Pulmonary artery endothelial cell (primary cell): Measurements from ENCODE around the gene FNDC11. TPM values are rescaled to one million over a fixed set of nuclear protein-coding genes. Genes with fewer than 3 reads are reported as not detected.
"Not testable (repeated sequence)": the region's sequence is repeated elsewhere in the genome, so short reads cannot be mapped to it uniquely, and the experiment has no call there.

Experiments
- DNase-seq: peaks from one replicate; pipeline ENCODE4 v3.0.0-alpha.2; 2011; ENCODE audit warnings: low read depth, low spot score
- total RNA-seq: library from RNA; depleted of rRNA; stranded (reverse); fragments of >200 nt; gene quantifications from 2 replicates; pipeline ENCODE4 v1.2.3, GENCODE V29; 2014

Gene FNDC11
- total RNA-seq, 1 donor from 2014 or later = 1.1 TPM

DNA sequence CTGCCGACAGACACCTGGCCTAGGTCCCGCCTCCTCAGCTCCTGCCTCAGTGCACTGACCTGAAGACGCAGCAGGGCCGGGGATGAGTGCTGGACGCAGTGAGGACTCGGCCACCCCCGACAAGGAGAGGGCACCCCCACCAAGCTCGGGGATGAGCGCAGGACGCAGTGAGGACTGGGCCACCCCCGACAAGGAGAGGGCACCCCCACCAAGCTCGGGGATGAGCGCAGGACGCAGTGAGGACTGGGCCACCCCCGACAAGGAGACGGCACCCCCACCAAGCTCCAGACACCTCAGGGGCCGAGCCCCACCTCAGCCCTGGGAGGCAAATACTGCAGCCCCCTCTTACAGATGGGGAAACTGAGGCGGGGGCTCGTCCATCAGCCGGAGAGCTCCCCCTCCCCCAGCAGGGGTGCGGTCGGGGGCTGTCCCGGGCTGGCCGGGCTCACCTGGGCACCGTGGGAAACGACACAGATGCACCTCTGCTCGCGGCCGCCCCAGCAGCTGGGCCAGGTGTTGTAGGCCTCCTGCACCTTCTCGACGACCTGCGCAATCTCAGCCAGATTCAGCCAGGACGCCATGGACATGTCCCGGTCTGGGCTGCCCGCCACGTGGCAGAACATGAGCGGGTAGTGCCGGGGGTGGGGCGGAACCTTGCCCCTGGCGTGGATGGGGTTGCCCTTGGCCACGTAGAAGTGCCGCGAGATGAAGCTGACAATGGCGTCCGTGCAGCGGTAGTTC is 12.6 kb downstream of the FNDC11 start:
- no peak for DNase-seq

- DNase-seq = no peak
These were observed 13.1 kb downstream of the FNDC11 start for GRCh38 chr20:63567136-63567385.

DNA sequence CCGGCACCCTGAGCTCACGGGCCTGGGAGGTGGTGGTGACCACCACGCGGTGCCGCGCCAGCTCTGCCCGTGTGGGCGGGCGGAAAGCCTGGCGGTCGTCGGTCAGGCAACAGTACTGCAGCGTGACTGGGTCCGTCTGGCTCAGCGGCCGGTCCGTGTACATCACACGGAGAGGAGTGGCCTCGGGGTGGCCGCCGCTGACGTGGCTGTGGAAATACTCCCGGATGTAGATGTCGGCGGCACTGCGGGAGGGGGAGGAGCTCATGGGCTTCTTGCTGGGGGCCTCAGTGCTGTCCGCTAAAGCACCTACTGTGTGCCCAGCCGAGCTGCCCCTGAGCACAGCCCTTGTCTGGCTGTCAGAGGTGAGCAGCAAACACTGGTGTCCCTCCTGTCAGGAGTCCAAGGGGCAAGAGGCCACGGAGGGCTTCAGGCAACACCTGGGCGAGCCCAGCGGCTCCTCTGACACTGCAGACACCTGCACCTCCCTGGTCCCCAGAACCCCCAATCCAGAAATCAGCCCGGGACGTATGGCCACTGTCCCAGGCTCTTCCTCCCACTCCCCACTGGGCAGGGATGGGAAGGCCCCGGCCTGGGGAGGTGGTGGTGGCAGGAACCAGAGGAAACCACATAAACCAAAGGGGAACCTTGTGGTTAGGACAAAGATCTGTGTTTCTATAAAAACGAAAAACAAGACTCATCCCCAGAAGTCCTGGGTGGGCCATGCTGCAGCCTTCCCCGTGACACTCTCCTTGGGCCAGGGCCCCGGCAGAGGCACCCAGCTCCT is 13.6 kb downstream of the FNDC11 start:
- DNase-seq = no peak

DNA sequence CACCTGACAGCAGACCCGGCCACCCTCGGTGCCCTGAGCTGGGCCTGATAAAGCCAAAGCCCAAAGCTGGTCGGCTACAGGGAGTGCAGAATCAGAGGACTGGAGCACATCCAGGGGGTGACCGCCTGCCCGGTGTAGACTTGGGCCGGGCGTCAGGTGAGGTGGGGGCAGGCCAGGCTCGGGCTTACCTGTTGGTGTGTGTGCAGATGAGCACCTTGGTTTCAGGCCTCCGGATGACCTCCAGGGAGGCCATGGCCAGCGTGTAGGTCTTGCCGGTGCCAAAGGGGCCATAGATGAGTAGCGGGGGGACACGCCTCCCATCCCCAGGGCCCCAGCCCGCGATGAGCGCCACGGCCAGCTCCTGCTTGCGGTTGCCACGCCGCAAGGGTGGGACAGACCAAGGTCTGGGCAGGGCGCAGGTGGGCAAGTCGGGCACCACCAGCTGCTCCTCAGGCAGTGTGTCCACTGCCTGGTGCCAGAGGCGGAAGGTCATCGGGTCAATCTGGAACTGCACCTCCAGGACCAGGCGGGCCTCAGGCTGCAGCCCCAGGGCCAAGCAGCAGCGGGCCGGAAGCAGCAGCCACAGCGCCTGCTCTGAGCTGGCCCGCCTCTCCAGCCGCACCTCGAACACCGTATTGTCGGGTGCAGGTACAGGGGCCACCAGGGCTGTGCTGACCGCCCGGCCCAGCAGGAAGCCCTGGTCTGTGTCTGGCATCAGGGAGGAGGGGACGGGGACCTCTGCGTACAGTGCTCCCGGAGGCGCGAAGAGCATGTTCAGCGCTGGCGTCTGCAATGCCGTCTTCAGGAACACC is 14.4 kb downstream of the FNDC11 start:
- DNase-seq = no peak

- no peak for DNase-seq
These were observed 15.3 kb downstream of the FNDC11 start for GRCh38 chr20:63568986-63569949.

GRCh38 chr20:63570281-63571086 is 16.5 kb downstream of the FNDC11 start:
- no peak for DNase-seq

- DNase-seq = not testable (repeated sequence)
These were observed 17.1 kb downstream of the FNDC11 start for GRCh38 chr20:63571087-63571478.

DNA sequence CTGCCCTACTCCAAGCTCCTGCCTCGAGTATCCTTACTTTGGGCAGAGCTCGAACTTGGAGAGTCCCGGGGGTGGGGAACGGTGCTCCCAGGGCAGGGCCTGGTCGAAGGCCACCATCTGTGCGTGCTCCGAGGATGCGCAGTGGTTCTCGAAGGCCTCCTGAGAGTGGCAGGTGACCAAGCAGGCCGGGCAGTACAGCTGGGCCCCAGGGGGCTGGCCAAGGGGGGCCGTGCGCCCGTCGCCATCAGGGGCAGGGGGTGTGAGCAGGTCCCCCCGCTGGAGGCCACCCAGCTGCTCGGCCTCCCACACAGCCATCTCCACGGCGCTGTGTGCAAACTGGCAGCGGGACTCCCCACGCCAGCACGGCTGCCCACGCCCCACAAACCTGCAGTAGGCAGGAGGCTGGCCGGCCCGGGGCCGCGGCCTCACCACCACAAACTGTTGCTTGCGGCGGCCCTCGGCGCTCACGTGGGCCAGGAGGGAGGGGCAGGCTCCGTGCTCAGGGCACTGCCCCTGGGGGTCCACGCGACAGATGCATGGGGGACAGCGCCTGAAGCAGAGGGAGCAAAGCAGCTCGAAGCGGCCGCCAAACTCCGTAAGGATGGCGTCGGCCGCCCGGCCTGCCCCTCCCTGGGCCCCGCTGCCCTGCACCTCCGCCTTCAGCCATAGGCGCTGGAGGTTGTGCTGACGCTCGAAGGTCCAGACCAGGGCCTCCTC is 18.3 kb downstream of the FNDC11 start:
- no peak for DNase-seq

DNA sequence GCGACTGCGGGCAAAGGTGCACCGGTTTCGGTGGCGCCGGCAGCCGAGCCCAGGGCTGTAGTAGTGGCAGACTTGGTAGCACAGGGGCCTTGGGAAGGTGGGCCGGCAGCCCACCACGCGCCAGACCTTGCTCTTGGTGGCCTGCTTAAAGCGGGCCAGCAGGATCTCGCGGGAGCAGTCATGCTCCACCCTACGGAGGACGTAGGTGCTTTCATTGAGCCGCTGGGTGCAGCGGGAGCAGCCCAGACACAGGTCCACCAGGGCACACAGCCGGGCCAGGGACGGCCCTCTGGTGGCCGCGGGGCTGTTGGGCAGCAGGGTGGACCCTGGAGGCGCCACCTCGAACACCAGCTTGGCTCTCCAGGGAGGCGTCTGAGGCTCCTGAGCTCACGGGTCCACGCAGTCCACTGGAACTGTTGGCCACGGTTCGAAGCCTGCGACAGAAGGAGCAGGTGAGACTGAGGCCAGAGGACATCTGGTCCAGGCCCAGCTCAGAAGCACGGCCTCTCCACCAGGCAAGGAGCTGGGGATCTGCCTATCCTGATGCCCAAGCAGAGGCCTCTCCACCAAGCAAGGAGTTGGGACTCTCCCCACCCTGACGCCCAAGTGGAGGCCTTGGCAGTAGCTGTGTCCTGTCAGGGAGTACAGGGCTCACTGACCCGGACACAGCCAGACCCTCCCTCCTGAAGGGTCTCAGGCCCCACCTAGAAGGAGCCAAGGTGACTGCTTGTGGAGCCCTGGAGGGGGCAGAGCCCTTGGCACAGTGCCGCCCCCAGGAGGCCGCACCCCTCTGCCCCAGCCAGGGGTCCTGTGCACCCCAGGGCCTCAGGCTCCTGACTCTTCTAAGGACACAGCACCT is 19.1 kb downstream of the FNDC11 start:
- no peak for DNase-seq

GRCh38 chr20:63573647-63574131 is 19.7 kb downstream of the FNDC11 start:
- DNase-seq = no peak

GRCh38 chr20:63574156-63574828 is 20.3 kb downstream of the FNDC11 start, which contains the start of gene HELZ2:
HELZ2 (minus strand) TSS chr20:63574239; CDS start chr20:63572385, 1,854 bp downstream.
- DNase-seq = no peak

DNA sequence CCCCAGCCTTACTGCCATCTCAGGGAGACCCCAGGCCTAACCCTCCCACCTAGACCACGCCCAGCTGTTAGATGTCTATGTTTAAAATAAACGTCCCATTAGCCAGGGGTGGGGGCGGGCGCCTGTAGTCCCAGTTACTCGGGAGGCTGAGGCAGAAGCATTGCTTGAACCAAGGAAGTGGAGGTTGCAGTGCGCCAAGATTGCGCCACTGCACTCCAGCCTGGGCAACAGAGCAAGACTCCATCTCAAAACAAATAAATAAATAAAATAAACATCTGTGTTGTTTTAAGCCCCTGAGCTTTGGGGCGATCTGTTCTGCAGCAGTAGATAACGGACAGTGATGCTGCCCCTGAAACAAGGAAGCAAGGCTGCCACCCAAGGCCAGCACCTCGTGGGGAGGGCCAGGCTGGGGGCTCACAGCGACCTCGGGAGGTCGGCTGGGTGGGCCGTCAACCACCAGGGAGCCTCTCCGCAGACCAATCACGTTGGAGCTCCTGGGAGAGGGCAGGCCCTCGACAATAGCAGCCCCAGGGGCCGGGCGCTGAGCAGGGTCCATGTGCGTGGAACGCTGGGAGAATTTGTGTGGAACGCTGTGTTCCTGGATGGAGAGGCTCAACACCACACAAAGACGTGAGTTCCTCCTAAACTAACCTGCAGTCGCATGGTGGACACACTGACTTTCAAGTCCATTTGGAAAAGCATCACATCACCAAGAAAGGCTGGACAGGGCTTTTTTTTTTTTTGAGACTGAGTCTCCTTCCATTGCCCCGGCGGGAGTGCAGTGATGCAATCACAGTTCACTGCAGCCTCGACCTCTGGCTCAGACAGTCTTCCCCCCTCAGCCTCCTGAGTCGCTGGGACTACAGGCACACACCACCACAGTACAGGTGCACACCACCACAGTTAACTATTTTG is 21.1 kb downstream of the FNDC11 start:
- no peak for DNase-seq

- DNase-seq = no peak
These were observed 22.4 kb downstream of the FNDC11 start for GRCh38 chr20:63576311-63576710.

- DNase-seq = no peak
These were observed 23.4 kb downstream of the FNDC11 start for GRCh38 chr20:63577317-63577894.

DNA sequence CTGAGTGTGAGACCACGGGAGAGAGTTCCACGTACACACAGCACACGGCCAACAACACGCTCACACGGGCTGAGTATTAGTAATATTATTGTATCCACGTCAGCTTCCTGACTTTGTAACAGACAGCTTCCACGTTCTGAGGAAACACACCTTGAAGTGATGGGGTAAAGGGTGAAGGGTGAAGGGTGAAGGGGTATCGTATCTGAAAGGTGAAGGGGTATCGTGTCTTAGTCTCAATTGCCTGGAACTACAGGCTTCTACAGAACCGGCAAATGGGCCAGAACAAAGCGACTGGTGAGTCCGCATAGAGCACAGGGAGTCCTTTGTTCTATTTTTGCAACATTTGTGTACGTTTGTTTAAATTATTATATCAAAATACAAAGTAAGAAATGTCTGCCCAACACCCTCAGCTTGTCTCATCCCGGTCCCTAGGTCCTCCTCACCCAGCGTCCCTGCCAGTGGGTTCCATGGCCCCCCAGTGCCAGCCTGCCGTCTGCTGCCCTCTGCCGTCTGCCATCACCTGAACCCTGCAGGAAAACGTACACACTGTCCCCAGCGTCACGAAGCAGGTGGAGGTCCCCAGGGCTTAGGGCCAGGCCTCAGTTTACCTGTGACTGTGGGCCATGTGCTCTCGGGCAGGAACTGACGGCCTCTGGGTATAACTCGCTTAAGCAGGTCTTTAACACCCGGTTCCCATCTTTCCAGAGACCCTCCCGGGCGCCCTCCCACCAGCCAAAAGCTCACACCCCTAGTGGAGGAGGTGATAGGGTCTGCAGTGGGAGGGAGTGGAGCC is 24.5 kb downstream of the FNDC11 start:
- no peak for DNase-seq
